Skeletal muscle satellite cell (primary cell): ENCODE measurements around the gene PRF1. TPM values are rescaled to one million over a fixed set of nuclear protein-coding genes. Genes with fewer than 3 reads are reported as not detected.
A peak's percentile ranks its signal among the peaks of the same experiment; 100 is the strongest.
"Not testable (repeated sequence)": the region's sequence is repeated elsewhere in the genome, so short reads cannot be mapped to it uniquely, and the experiment has no call there.

Source experiments
- H3K27me3 ChIP-seq: 2 replicates; pipeline ENCODE4 v1.7.0; 2013; ENCODE audit warnings: low read length; ENCODE audit not compliant: control insufficient read depth, insufficient read depth
- H3K36me3 ChIP-seq: 2 replicates; pipeline ENCODE4 v1.7.0; 2013; ENCODE audit warnings: mild to moderate bottlenecking, control low read depth, low read length; ENCODE audit not compliant: insufficient read depth
- H3K4me1 ChIP-seq: 2 replicates; pipeline ENCODE4 v1.7.0; 2013; ENCODE audit warnings: low read length; ENCODE audit not compliant: control insufficient read depth, insufficient read depth
- H3K4me2 ChIP-seq: 2 replicates; pipeline ENCODE4 v1.7.0; 2013; ENCODE audit warnings: mild to moderate bottlenecking, low read length
- H3K4me3 ChIP-seq: 2 replicates; pipeline ENCODE4 v1.7.0; 2013; ENCODE audit warnings: low read length
- H3K9ac ChIP-seq: 2 replicates; pipeline ENCODE4 v1.7.0; 2013; ENCODE audit warnings: mild to moderate bottlenecking, low read depth, low read length, moderate library complexity
- H3K9me3 ChIP-seq: replicated peaks from 2 replicates; pipeline ENCODE4 v1.7.0; 2013; ENCODE audit warnings: mild to moderate bottlenecking, control low read depth, low read length
- total RNA-seq: library from RNA; depleted of rRNA; stranded (reverse); fragments of >200 nt; gene quantifications from 2 replicates; pipeline ENCODE4 v1.2.3, GENCODE V29; 2012; rRNA removed

PRF1 gene
- total RNA-seq, result not detected in 2 replicates

DNA sequence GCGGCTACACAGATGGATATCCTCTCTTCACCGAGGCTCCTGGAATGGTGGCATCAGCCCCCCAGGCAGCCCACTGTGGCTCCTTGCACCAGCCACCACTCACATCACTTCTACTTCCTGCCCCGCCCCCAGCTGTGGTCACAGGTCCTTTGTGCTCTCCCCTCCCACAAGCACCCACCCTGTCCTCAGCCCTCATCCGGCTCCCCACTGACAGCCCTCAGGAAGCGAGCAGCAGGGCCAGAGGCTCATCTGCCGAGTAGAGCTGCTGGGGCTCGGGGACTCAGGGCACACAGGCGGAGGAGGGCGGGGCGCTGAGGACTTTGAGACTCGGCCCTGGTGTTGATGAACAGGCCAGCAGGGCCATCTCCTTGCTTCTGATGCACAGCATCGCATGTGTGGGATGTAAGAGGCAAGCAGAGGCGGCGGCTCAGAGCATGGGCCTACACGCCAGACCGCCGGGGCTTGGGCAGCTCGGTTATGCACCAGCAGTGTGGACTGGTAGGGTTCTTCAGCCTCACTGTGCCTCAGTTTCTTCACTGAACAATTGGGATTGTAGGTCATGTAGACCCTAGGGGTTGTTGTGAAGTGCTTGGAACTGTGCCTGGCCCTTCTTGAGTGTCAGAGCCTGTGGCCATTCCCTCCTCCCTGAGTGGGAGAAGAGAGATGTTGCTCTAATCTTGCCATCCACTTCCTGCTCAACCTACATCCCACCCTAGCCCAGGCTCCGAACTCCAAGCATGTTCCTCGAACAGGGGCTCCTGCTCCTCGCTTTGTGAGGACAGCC, at the start of gene PRF1:
Gene PRF1, minus strand, starts transcription at position 77 of the 784 bp plus-strand sequence. CDS start 1,839 bp downstream, outside the sequence.
- peaks cover 17% of the 10 kb centered on the region for H3K27me3 ChIP-seq
- no peaks in the 10 kb centered on the region for H3K9me3 ChIP-seq
- no peak within 1 kb of the TSS for H3K4me3 ChIP-seq
- H3K36me3 ChIP-seq, result no peaks in the 10 kb centered on the region
- no peaks in the 10 kb centered on the region for H3K4me1 ChIP-seq
- no peak within 1 kb of the TSS for H3K9ac ChIP-seq
- no peak within 1 kb of the TSS for H3K4me2 ChIP-seq

DNA sequence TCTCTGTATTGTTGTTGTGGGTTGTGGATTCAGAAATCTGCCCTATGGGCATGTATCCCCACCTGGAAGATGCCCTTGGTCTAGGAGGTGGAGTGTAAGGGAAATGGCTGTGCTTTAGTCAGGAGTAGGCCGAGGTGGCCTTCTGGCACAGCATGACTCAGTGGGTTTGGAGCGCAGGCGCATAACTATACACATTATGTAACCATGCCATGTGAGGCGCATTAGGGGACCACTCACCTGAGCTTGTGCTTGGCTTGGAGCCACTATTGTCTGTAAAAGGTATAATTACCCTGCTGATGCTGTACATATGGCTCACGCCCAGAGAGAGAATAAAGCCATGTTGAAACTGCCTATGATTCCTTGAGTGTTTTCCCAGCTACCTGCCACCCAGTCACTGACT, 49.1 kb upstream of the PRF1 start:
- Histone ChIP-seq H3K9ac (no peak overlapping the region), H3K4me3 (no peak overlapping the region), H3K27me3 (no peaks in the 10 kb centered on the region)

DNA sequence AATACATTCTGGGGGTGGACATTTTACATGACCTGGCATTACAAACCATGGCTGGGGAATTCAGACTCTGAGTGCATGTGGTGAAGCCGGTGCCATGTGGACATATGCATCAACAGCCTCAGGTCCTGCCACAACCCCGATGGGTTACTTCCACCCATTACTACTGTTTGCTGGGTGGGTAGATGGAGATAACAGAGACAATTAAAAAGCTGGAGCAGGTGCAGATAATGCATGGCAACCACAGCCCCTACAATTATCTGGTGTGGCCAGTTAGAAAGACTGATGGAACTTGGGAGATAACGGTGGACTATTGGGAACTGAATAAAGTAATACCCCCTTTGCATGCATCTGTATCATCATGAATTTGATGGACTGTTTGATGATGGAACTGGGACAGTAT, 48.2 kb upstream of the PRF1 start:
- Histone ChIP-seq H3K9me3 (no peaks in the 10 kb centered on the region), H3K9ac (no peak overlapping the region)

More for the DNA sequence above, 49.1 kb upstream of the PRF1 start:
- H3K4me2 ChIP-seq, result no peak overlapping the region
- H3K4me1 ChIP-seq, result peaks cover 39% of the 10 kb centered on the region
- H3K36me3 ChIP-seq, result no peaks in the 10 kb centered on the region
- H3K9me3 ChIP-seq, result no peaks in the 10 kb centered on the region

DNA sequence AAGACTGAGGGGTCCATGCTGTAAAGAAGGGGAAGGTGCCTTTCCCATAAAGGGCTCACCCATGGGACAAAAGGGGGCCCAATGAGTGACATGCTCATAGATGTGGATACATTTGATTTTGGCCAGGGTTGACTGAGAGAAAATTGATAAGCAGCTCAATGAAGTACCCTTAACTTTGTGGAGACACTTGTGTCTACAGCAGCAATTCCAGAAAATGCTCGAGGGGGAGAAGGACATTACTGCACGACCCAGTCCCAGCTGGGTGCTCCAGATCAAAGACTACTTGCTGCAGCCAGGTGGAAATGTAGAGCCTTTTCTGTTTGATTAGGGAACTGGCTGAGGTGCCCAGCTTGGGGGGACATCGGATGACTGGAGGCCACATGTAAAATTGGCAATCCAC, 47.6 kb upstream of the PRF1 start:
- Histone ChIP-seq H3K4me2 (no peak overlapping the region), H3K36me3 (no peaks in the 10 kb centered on the region), H3K27me3 (peaks cover 3% of the 10 kb centered on the region), H3K9ac (no peak overlapping the region), H3K4me3 (no peak overlapping the region), H3K4me1 (peaks cover 26% of the 10 kb centered on the region), H3K9me3 (no peaks in the 10 kb centered on the region)

More for the DNA sequence above, 48.2 kb upstream of the PRF1 start:
- no peaks in the 10 kb centered on the region for H3K27me3 ChIP-seq
- no peak overlapping the region for H3K4me2 ChIP-seq
- H3K4me1 ChIP-seq, result peaks cover 31% of the 10 kb centered on the region
- no peaks in the 10 kb centered on the region for H3K36me3 ChIP-seq
- no peak overlapping the region for H3K4me3 ChIP-seq

DNA sequence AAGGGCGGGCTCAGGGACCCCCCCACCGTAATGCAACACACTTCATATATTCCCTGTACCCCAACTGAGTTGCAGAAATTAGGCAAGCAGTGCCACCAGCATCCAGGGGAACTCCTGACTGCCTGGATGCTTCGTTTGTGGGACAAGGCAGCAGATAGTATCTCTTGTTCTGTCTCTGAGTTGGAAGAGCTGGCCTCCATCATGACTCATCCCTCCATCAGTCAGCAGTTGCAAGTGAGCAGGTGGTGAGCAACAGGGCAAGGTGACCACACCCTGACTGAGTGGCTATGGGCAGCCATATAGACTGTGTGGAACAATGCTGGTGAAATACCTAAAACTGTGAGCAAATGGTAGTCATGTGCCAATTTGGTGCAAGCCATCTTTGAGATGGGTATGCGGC, 47.0 kb upstream of the PRF1 start:
- Histone ChIP-seq H3K9ac (no peak overlapping the region), H3K9me3 (no peaks in the 10 kb centered on the region), H3K27me3 (peaks cover 3% of the 10 kb centered on the region), H3K4me2 (peak overlapping the region; percentile 12), H3K36me3 (no peaks in the 10 kb centered on the region), H3K4me3 (no peak overlapping the region), H3K4me1 (peaks cover 26% of the 10 kb centered on the region)

DNA sequence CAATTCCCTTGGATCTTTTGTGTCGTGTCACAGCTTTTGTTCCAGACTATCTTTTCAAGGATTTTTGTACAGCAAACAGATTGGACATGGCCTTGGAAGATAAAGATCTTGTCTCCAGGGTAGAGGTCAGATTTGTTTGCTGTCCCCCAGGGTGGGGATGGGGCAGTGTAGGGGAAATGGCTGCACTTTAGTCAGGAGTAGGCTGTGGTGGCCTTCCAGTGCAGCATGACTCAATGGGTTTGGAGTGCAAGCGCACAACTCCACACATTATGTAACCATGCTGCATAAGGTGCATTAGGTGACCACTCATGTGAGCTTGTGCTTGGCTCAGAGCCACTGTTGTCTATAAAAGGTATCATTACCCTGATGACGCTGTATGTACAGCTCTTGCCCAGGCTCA, 45.9 kb upstream of the PRF1 start:
- Histone ChIP-seq H3K36me3 (no peaks in the 10 kb centered on the region), H3K27me3 (peaks cover 3% of the 10 kb centered on the region), H3K4me1 (peaks cover 19% of the 10 kb centered on the region), H3K9ac (no peak overlapping the region), H3K4me2 (no peak overlapping the region), H3K4me3 (no peak overlapping the region), H3K9me3 (no peaks in the 10 kb centered on the region)

DNA sequence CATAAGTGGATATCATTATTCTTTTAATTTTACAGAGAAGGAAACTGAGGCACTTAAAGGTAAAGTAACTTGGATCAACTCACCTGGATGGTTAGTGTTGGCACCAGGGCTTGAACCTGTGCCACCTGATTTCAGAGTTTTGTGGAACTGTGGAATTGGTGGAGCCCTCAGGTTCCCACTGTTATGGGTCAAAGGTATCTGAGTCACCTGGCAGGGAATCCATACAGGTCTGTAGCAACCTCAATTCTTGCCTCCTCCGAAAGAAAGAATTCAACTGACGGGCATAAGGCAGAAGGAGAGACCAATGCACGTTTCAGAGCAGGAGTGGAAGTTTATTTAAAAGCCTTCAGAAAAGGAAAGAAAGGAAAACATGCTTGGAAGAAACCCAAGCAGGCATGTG, 44.5 kb upstream of the PRF1 start:
- Histone ChIP-seq H3K4me2 (no peak overlapping the region), H3K9me3 (no peaks in the 10 kb centered on the region), H3K27me3 (peaks cover 3% of the 10 kb centered on the region), H3K9ac (no peak overlapping the region), H3K4me1 (peaks cover 10% of the 10 kb centered on the region), H3K36me3 (no peaks in the 10 kb centered on the region), H3K4me3 (no peak overlapping the region)

DNA sequence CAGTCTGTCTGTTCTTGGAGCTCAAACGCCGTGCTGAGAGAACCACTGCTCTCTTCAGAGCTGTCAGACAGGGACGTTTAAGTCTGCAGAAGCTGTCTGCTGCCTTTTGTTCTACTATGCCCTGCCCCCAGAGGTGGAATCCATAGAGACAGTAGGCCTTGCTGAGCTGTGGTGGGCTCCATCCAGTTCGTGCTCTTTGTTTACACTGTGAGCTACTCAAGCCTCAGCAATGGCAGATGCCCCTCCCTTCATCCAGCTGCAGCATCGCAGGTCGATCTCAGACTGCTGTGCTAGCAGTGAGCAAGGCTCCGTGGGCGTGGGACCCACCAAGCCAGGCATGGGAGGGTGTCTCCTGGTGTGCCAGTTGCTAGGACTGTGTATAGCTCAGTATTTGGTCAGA, 42.4 kb upstream of the PRF1 start:
- H3K4me1 ChIP-seq, H3K4me2 ChIP-seq, H3K27me3 ChIP-seq, H3K36me3 ChIP-seq, H3K4me3 ChIP-seq, H3K9me3 ChIP-seq, H3K9ac ChIP-seq: not testable (repeated sequence)

DNA sequence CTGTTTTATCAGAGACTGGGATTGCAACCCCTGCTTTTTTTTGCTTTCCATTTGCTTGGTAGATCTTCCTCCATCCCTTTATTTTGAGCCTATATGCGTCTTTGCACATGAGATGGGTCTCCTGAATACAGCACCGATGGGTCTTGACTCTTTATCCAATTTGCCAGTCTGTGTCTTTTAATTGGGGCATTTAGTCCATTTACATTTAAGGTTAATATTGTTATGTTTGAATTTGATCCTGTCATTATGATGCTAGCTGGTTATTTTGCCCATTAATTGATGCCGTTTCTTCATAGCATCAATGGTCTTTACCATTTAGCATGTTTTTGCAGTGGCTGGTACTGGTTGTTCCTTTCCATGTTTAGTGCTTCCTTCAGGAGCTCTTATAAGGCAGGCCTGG, 40.7 kb upstream of the PRF1 start:
- not testable (repeated sequence) for H3K9me3 ChIP-seq, H3K27me3 ChIP-seq, H3K4me1 ChIP-seq, H3K4me3 ChIP-seq, H3K36me3 ChIP-seq, H3K4me2 ChIP-seq, H3K9ac ChIP-seq

DNA sequence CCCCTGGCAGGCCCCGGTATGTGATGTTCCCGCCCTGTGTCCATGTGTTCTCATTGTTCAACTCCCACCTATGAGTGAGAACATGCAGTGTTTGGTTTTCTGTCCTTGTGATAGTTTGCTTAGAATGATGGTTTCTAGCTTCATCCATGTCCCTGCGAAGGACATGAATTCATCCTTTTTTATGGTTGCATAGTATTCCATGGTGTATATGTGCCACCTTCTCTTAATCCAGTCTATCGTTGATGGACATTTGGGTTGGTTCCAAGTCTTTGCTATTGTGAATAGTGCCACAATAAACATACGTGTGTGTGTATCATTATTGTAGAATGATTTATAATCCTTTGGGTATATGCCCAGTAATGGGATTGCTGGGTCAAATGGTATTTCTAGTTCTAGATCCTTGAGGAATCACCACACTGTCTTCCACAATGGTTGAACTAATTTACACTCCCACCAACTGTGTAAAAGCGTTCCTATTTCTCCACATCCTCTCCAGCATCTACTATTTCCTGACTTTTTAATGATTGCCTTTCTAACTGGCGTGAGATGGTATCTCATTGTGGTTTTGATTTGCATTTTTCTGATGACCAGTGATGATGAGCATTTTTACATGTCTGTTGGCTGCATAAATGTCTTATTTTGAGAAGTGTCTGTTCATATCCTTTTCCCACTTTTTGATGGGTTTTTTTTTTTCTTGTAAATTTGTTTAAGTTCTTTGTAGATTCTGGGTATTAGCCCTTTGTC, 37.3 kb upstream of the PRF1 start:
- not testable (repeated sequence) for H3K9ac ChIP-seq, H3K4me3 ChIP-seq, H3K4me2 ChIP-seq, H3K27me3 ChIP-seq, H3K4me1 ChIP-seq, H3K36me3 ChIP-seq, H3K9me3 ChIP-seq

DNA sequence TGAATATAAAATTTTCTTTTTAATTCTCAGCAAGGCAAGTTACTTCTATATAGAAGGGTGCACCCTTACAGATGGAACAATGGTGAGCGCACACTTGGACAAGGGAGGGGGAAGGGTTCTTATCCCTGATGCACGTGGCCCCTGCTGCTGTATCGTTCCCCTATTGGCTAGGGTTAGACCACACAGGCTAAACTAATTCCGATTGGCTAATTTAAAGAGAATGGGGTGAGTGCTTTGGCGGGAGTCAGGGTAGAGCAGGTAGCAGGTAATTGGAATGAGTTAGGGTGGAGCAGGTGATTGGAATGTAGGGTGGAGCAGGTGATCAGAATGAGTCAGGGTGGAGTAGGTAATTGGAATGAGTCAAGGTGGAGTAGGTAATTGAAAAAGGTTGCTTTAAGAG, 32.0 kb upstream of the PRF1 start:
- not testable (repeated sequence) for H3K4me2 ChIP-seq, H3K4me3 ChIP-seq, H3K36me3 ChIP-seq, H3K9ac ChIP-seq, H3K9me3 ChIP-seq, H3K4me1 ChIP-seq
- peaks cover 13% of the 10 kb centered on the region for H3K27me3 ChIP-seq

DNA sequence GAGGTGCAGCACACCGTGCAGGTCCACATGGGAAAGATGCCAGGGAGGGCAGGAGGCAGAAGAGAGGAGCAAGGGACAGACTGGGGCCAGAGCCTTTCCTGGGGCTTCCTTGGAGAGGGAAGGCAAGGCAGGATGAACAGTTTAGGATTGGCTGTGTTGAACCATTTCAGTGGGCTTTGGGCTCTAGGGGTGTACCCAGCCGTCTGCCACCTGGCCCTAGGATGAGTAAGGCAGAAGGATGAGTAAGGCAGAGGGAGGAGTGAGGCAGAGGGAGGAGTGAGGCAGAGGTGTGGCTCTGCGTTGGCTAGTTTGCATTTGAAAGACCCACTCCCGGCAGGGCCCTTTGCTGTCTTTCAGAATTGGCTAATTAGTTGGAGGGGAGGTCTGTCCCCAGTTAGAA, 31.5 kb upstream of the PRF1 start:
- H3K4me3 ChIP-seq, result no peak overlapping the region
- H3K4me1 ChIP-seq, result no peaks in the 10 kb centered on the region
- no peaks in the 10 kb centered on the region for H3K36me3 ChIP-seq
- no peak overlapping the region for H3K4me2 ChIP-seq
- H3K9me3 ChIP-seq, result no peaks in the 10 kb centered on the region
- no peak overlapping the region for H3K9ac ChIP-seq
- H3K27me3 ChIP-seq, result peaks cover 13% of the 10 kb centered on the region
